ENCODE measurements around the gene ABCC5.

ABCC5 gene

GRCh38 chr3:183975981-183976662, 41.6 kb downstream of the ABCC5 start:
- DNase-seq (ENCODE audit: low read depth): no peak

- DNase-seq (ENCODE audit: low read depth): no peak
These were observed 48.9 kb downstream of the ABCC5 start for GRCh38 chr3:183968666-183969245.

GRCh38 chr3:183967693-183968092, 50.0 kb downstream of the ABCC5 start:
- DNase-seq (ENCODE audit: low read depth): no peak

- DNase-seq (ENCODE audit: low read depth): no peak
These were observed 51.3 kb downstream of the ABCC5 start for GRCh38 chr3:183966361-183966791.

GRCh38 chr3:183962807-183963206, 54.9 kb downstream of the ABCC5 start:
- DNase-seq (ENCODE audit: low read depth): no peak

- no peak for DNase-seq (ENCODE audit: low read depth)
These were observed 58.5 kb downstream of the ABCC5 start for GRCh38 chr3:183959214-183959613.

- DNase-seq (ENCODE audit: low read depth): no peak
These were observed 58.9 kb downstream of the ABCC5 start for GRCh38 chr3:183958775-183959174.

- DNase-seq (ENCODE audit: low read depth): no peak
These were observed 59.5 kb downstream of the ABCC5 start for GRCh38 chr3:183958226-183958625.

GRCh38 chr3:183954875-183955274, 62.8 kb downstream of the ABCC5 start:
- no peak for DNase-seq (ENCODE audit: low read depth)

- no peak for DNase-seq (ENCODE audit: low read depth)
These were observed 64.1 kb downstream of the ABCC5 start for GRCh38 chr3:183953471-183954070.

- no peak for DNase-seq (ENCODE audit: low read depth)
These were observed 66.2 kb downstream of the ABCC5 start for GRCh38 chr3:183951459-183951858.

GRCh38 chr3:183949690-183950089, 68.0 kb downstream of the ABCC5 start:
- no peak for DNase-seq (ENCODE audit: low read depth)

- DNase-seq (ENCODE audit: low read depth): no peak
These were observed 71.6 kb downstream of the ABCC5 start for GRCh38 chr3:183946037-183946436.

GRCh38 chr3:183944775-183945174, 72.9 kb downstream of the ABCC5 start:
- DNase-seq (ENCODE audit: low read depth): no peak

- DNase-seq (ENCODE audit: low read depth): no peak
These were observed 73.9 kb downstream of the ABCC5 start for GRCh38 chr3:183943739-183944138.

- no peak for DNase-seq (ENCODE audit: low read depth)
These were observed 76.5 kb downstream of the ABCC5 start for GRCh38 chr3:183941216-183941615.

GRCh38 chr3:183937601-183938286, 79.9 kb downstream of the ABCC5 start:
- DNase-seq (ENCODE audit: low read depth): no peak

GRCh38 chr3:183933160-183933559, 84.5 kb downstream of the ABCC5 start:
- no peak for DNase-seq (ENCODE audit: low read depth)

GRCh38 chr3:183931881-183932280, 85.8 kb downstream of the ABCC5 start:
- no peak for DNase-seq (ENCODE audit: low read depth)

- no peak for DNase-seq (ENCODE audit: low read depth)
These were observed 87.6 kb downstream of the ABCC5 start for GRCh38 chr3:183930086-183930485.

GRCh38 chr3:183927059-183927458, 90.6 kb downstream of the ABCC5 start:
- DNase-seq (ENCODE audit: low read depth): no peak

GRCh38 chr3:183924956-183925355, 92.7 kb downstream of the ABCC5 start:
- peak; percentile 64 for DNase-seq (ENCODE audit: low read depth)

- DNase-seq (ENCODE audit: low read depth): no peak
These were observed 93.1 kb downstream of the ABCC5 start for GRCh38 chr3:183924543-183924942.

Measured in fibroblast of gingiva (primary cell).